GM23338 (cell line): ENCODE data around the gene TTLL8. TPM values are rescaled to one million over a fixed set of nuclear protein-coding genes. Genes with fewer than 3 reads are reported as not detected.

Source experiments
- ATAC-seq: fragments of 200-7000 bp; cut with Tn5 transposase; 3 replicates; pipeline ENCODE4 v1.9.1; 2020
- DNase-seq: peaks from one replicate; pipeline ENCODE4 v3.0.0-alpha.2; 2015; ENCODE audit warnings: low spot score
- H2AFZ ChIP-seq: fragments of 200-600 bp; sonication (generic); 2 replicates; pipeline ENCODE4 v1.8.0; 2016; ENCODE audit warnings: antibody characterized with exemption, mild to moderate bottlenecking, moderate library complexity
- H3F3A ChIP-seq: fragments of 200-600 bp; sonication (generic); replicated peaks from 2 replicates; pipeline ENCODE4 v1.8.0; 2017; ENCODE audit warnings: antibody characterized with exemption, mixed run types, low read depth
- H3K27ac ChIP-seq: fragments of 200-600 bp; sonication (generic); 2 replicates; pipeline ENCODE4 v1.6.1; 2016; ENCODE audit warnings: low read depth
- H3K27me3 ChIP-seq: fragments of 200-600 bp; sonication (generic); 2 replicates; pipeline ENCODE4 v1.8.0; 2016; ENCODE audit warnings: mild to moderate bottlenecking, mixed run types, moderate library complexity; ENCODE audit not compliant: insufficient read depth
- H3K36me3 ChIP-seq: fragments of 200-600 bp; sonication (generic); 2 replicates; pipeline ENCODE4 v1.8.0; 2016; ENCODE audit warnings: mild to moderate bottlenecking; ENCODE audit not compliant: insufficient read depth
- H3K4me1 ChIP-seq: fragments of 200-600 bp; sonication (generic); 2 replicates; pipeline ENCODE4 v1.8.0; 2016; ENCODE audit warnings: mild to moderate bottlenecking, moderate library complexity; ENCODE audit not compliant: insufficient read depth
- H3K4me2 ChIP-seq: fragments of 200-600 bp; sonication (generic); 2 replicates; pipeline ENCODE4 v1.7.1; 2017; ENCODE audit warnings: mixed run types
- H3K4me3 ChIP-seq: fragments of 200-600 bp; sonication (generic); 2 replicates; pipeline ENCODE4 v1.6.1; 2016; ENCODE audit warnings: mixed run types
- H3K79me2 ChIP-seq: fragments of 200-600 bp; sonication (generic); replicated peaks from 2 replicates; pipeline ENCODE4 v1.8.0; 2017; ENCODE audit warnings: mild to moderate bottlenecking; ENCODE audit not compliant: insufficient read depth
- H3K9me2 ChIP-seq: fragments of 200-600 bp; sonication (generic); 2 replicates; pipeline ENCODE4 v1.8.0; 2017; ENCODE audit not compliant: insufficient read depth
- H4K20me1 ChIP-seq: fragments of 200-600 bp; sonication (generic); replicated peaks from 2 replicates; pipeline ENCODE4 v1.8.0; 2017; ENCODE audit warnings: mild to moderate bottlenecking; ENCODE audit not compliant: insufficient read depth
- H3K27ac Mint-ChIP-seq: 2 replicates; pipeline ENCODE4 v1.8.0; 2020; ENCODE audit warnings: inconsistent platforms, mild to moderate bottlenecking, moderate library complexity, mixed read lengths
- H3K27me3 Mint-ChIP-seq: 3 replicates; pipeline ENCODE4 v1.8.0; 2022; ENCODE audit warnings: low read depth, mild to moderate bottlenecking, moderate library complexity, mixed read lengths, inconsistent platforms; ENCODE audit not compliant: insufficient read depth, poor library complexity
- H3K36me3 Mint-ChIP-seq: 3 replicates; pipeline ENCODE4 v1.8.0; 2021; ENCODE audit warnings: low read depth, mild to moderate bottlenecking, inconsistent platforms, moderate library complexity, mixed read lengths
- H3K4me1 Mint-ChIP-seq: 3 replicates; pipeline ENCODE4 v1.8.0; 2020; ENCODE audit warnings: mild to moderate bottlenecking, inconsistent platforms, mixed read lengths
- H3K4me3 Mint-ChIP-seq: 3 replicates; pipeline ENCODE4 v1.8.0; 2021; ENCODE audit warnings: moderate library complexity, mild to moderate bottlenecking, inconsistent platforms, mixed read lengths
- H3K9me3 Mint-ChIP-seq: 3 replicates; pipeline ENCODE4 v1.8.0; 2020; ENCODE audit warnings: moderate library complexity, mild to moderate bottlenecking, inconsistent platforms, mixed read lengths
- CREB1 ChIP-seq: fragments of 250-450 bp; sonication (Bioruptor Pico); IDR thresholded peaks from 2 replicates; pipeline ENCODE4 v1.5.0; 2020; ENCODE audit warnings: low read depth, mild to moderate bottlenecking, moderate library complexity
- EZH2 ChIP-seq: fragments of 200-600 bp; sonication (generic); IDR thresholded peaks from one replicate; pipeline ENCODE4 v1.8.0; 2017; ENCODE audit warnings: antibody characterized with exemption, mild to moderate bottlenecking, low read depth; ENCODE audit not compliant: unreplicated experiment
- JUNB ChIP-seq: IDR thresholded peaks from one replicate; pipeline ENCODE4 v1.6.1; 2016; ENCODE audit warnings: antibody characterized with exemption; ENCODE audit not compliant: unreplicated experiment
- ZNF114 ChIP-seq: fragments of 250-450 bp; sonication (Bioruptor Pico); IDR thresholded peaks from 2 replicates; pipeline ENCODE4 v1.5.0; 2020; ENCODE audit warnings: mild to moderate bottlenecking, moderate library complexity
- polyA plus RNA-seq: library from polyadenylated mRNA; unstranded; fragments of >200 nt; fragmentation: Nextera tagmentation; extraction: Ambion mirVana; gene quantifications from 2 replicates; pipeline ENCODE4 v1.2.1, GENCODE V29; 2016
- total RNA-seq: library from RNA; depleted of rRNA; stranded (reverse); fragments of >200 nt; shearing (Covaris generic); gene quantifications from 2 replicates; pipeline ENCODE4 v1.2.3, GENCODE V29; 2014
- TF ChIP-seq, protein P1 (sequence below), 2 experiments: fragments of 200-600 bp in 1 of 2; sonication (generic) in 1 of 2; conservative IDR thresholded peaks; 2 replicates each; pipeline versions ENCODE4 v1.5.1 to v1.6.1; 2016 to 2017; ENCODE audit warnings: antibody characterized with exemption in 2 of 2, low read depth in 2 of 2, mild to moderate bottlenecking in 2 of 2, moderate library complexity in 1 of 2
- TF ChIP-seq, protein P2 (sequence below): IDR thresholded peaks from 2 replicates; pipeline ENCODE4 v1.6.1; 2016; ENCODE audit warnings: antibody characterized with exemption
- TF ChIP-seq, protein P3 (sequence below): fragments of 250-450 bp; sonication (Bioruptor Pico); IDR thresholded peaks from 2 replicates; pipeline ENCODE4 v1.5.0; 2020; ENCODE audit warnings: mild to moderate bottlenecking, moderate library complexity
- TF ChIP-seq, protein P4 (sequence below): IDR thresholded peaks from one replicate; pipeline ENCODE4 v1.6.1; 2018; ENCODE audit warnings: antibody characterized with exemption; ENCODE audit not compliant: unreplicated experiment

TTLL8 gene
- total and polyA plus RNA-seq, 2 experiments from 2014 or later, result not detected

DNA sequence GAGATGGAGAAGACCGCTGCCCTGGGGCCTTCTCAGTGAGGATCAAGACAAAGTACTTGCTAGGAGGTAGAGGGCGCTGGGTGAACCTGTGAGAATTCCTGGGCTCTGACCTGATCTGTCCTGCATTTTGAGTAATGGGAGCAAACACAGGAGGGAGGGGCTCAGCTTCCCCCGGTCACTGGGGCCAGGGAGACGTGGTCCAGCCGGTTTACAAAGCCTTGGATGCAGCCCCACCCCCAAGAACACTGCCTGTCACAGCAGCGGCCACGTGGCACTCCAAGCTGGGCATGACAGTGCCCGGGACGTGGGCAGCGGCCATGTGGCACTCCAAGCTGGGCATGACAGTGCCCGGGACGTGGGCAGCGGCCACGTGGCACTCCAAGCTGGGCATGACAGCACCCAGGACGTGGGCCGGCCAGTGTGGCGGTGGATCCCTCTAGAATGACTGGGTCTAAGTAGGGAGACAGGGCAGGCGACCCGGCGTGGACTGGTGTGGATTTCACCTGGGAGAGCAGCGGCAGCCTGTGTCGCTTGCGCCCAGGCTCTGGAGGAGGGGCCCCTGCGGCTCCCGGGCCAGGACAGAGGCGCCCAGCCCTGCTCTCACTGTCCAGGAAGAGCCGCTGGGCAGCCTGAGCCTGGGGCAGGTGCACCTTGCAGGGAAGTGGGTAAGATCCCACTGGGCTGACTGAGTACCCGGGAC, 2.5 kb upstream of the TTLL8 start:
- Histone ChIP-seq H3K4me2 (no peak overlapping the region), H2AFZ (no peak overlapping the region; the same call in 1 of the 2 replicates), H4K20me1 (no peaks in the 10 kb centered on the region), H3K4me3 (no peak overlapping the region), H3K27me3 (peaks cover 17% of the 10 kb centered on the region), H3K27ac (no peak overlapping the region), H3K79me2 (no peaks in the 10 kb centered on the region), H3K9me2 (no peaks in the 10 kb centered on the region), H3K4me1 (peaks cover 5% of the 10 kb centered on the region), H3F3A (0 out of 2 replicates have a peak, but pooled peaks cover 3% of the 10 kb centered on the region), H3K36me3 (no peaks in the 10 kb centered on the region)
- TF ChIP-seq, protein P1, sequence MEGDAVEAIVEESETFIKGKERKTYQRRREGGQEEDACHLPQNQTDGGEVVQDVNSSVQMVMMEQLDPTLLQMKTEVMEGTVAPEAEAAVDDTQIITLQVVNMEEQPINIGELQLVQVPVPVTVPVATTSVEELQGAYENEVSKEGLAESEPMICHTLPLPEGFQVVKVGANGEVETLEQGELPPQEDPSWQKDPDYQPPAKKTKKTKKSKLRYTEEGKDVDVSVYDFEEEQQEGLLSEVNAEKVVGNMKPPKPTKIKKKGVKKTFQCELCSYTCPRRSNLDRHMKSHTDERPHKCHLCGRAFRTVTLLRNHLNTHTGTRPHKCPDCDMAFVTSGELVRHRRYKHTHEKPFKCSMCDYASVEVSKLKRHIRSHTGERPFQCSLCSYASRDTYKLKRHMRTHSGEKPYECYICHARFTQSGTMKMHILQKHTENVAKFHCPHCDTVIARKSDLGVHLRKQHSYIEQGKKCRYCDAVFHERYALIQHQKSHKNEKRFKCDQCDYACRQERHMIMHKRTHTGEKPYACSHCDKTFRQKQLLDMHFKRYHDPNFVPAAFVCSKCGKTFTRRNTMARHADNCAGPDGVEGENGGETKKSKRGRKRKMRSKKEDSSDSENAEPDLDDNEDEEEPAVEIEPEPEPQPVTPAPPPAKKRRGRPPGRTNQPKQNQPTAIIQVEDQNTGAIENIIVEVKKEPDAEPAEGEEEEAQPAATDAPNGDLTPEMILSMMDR (conservative IDR thresholded peaks at IDR 0.05; ENCODE audit: low read depth in 2 of 2), result peak in 1 of 2 experiments; percentile 37; a peak in 3 of 4 replicates
- TF ChIP-seq JUNB (no peak), CREB1 (CRISPR knock-in tag) (no peak)
- peaks cover 11% of the 10 kb centered on the region for H3K4me1 Mint-ChIP-seq
- no peaks in the 10 kb centered on the region for H3K9me3 Mint-ChIP-seq
- H3K4me3 Mint-ChIP-seq, result no peak overlapping the region
- H3K27me3 Mint-ChIP-seq, result peaks cover 17% of the 10 kb centered on the region
- no peaks in the 10 kb centered on the region for H3K36me3 Mint-ChIP-seq
- DNase-seq, result peak; percentile 47
- no peak overlapping the region for H3K27ac Mint-ChIP-seq
- ATAC-seq, result peak; percentile 20

DNA sequence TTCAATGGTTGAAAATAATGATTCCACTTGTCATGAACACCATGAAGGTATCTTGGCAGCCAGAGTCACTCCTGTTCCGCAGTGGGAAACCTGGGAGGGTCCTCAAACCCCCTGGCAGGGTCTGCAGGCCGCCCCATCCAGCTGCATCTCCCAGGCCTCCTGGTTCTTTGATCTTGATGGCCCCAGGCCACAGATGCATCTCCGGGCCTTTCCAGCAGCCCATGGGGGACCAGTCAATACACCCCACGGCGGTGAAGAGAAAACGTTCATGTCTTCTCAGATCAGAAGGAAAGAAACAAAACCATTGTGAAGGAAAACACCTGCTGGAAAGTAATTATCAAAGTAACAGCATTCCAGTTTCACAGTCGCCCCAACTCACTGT, 1.8 kb upstream of the TTLL8 start:
- DNase-seq, result no peak
- no peak overlapping the region for H3K27ac Mint-ChIP-seq
- Histone ChIP-seq H3K36me3 (no peaks in the 10 kb centered on the region), H3K27me3 (peaks cover 17% of the 10 kb centered on the region), H3K79me2 (no peaks in the 10 kb centered on the region), H3F3A (0 out of 2 replicates have a peak, but pooled peaks cover 3% of the 10 kb centered on the region), H2AFZ (no peak overlapping the region; the same call in 1 of the 2 replicates), H3K9me2 (no peaks in the 10 kb centered on the region), H3K27ac (no peak overlapping the region), H3K4me2 (peak overlapping the region; percentile 89), H4K20me1 (no peaks in the 10 kb centered on the region), H3K4me1 (peaks cover 5% of the 10 kb centered on the region), H3K4me3 (peak overlapping the region; percentile 69; the same call in 1 of the 2 replicates)
- peaks cover 18% of the 10 kb centered on the region for H3K27me3 Mint-ChIP-seq
- no peak for ATAC-seq
- H3K4me1 Mint-ChIP-seq, result peaks cover 11% of the 10 kb centered on the region
- no peaks in the 10 kb centered on the region for H3K9me3 Mint-ChIP-seq
- H3K4me3 Mint-ChIP-seq, result peak overlapping the region; percentile 75
- H3K36me3 Mint-ChIP-seq, result no peaks in the 10 kb centered on the region
- TF ChIP-seq, protein P2, sequence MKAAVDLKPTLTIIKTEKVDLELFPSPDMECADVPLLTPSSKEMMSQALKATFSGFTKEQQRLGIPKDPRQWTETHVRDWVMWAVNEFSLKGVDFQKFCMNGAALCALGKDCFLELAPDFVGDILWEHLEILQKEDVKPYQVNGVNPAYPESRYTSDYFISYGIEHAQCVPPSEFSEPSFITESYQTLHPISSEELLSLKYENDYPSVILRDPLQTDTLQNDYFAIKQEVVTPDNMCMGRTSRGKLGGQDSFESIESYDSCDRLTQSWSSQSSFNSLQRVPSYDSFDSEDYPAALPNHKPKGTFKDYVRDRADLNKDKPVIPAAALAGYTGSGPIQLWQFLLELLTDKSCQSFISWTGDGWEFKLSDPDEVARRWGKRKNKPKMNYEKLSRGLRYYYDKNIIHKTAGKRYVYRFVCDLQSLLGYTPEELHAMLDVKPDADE, result no peak
- TF ChIP-seq ZNF114 (CRISPR knock-in tag) (no peak), EZH2 (no peak)
- TF ChIP-seq, protein P3, sequence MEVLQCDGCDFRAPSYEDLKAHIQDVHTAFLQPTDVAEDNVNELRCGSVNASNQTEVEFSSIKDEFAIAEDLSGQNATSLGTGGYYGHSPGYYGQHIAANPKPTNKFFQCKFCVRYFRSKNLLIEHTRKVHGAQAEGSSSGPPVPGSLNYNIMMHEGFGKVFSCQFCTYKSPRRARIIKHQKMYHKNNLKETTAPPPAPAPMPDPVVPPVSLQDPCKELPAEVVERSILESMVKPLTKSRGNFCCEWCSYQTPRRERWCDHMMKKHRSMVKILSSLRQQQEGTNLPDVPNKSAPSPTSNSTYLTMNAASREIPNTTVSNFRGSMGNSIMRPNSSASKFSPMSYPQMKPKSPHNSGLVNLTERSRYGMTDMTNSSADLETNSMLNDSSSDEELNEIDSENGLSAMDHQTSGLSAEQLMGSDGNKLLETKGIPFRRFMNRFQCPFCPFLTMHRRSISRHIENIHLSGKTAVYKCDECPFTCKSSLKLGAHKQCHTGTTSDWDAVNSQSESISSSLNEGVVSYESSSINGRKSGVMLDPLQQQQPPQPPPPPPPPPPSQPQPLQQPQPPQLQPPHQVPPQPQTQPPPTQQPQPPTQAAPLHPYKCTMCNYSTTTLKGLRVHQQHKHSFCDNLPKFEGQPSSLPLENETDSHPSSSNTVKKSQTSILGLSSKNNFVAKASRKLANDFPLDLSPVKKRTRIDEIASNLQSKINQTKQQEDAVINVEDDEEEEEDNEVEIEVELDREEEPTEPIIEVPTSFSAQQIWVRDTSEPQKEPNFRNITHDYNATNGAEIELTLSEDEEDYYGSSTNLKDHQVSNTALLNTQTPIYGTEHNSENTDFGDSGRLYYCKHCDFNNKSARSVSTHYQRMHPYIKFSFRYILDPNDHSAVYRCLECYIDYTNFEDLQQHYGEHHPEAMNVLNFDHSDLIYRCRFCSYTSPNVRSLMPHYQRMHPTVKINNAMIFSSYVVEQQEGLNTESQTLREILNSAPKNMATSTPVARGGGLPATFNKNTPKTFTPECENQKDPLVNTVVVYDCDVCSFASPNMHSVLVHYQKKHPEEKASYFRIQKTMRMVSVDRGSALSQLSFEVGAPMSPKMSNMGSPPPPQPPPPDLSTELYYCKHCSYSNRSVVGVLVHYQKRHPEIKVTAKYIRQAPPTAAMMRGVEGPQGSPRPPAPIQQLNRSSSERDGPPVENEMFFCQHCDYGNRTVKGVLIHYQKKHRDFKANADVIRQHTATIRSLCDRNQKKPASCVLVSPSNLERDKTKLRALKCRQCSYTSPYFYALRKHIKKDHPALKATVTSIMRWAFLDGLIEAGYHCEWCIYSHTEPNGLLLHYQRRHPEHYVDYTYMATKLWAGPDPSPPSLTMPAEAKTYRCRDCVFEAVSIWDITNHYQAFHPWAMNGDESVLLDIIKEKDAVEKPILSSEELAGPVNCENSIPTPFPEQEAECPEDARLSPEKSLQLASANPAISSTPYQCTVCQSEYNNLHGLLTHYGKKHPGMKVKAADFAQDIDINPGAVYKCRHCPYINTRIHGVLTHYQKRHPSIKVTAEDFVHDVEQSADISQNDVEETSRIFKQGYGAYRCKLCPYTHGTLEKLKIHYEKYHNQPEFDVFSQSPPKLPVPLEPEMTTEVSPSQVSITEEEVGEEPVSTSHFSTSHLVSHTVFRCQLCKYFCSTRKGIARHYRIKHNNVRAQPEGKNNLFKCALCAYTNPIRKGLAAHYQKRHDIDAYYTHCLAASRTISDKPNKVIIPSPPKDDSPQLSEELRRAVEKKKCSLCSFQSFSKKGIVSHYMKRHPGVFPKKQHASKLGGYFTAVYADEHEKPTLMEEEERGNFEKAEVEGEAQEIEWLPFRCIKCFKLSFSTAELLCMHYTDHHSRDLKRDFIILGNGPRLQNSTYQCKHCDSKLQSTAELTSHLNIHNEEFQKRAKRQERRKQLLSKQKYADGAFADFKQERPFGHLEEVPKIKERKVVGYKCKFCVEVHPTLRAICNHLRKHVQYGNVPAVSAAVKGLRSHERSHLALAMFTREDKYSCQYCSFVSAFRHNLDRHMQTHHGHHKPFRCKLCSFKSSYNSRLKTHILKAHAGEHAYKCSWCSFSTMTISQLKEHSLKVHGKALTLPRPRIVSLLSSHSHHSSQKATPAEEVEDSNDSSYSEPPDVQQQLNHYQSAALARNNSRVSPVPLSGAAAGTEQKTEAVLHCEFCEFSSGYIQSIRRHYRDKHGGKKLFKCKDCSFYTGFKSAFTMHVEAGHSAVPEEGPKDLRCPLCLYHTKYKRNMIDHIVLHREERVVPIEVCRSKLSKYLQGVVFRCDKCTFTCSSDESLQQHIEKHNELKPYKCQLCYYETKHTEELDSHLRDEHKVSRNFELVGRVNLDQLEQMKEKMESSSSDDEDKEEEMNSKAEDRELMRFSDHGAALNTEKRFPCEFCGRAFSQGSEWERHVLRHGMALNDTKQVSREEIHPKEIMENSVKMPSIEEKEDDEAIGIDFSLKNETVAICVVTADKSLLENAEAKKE (CRISPR knock-in tag), result no peak
- TF ChIP-seq, protein P4, sequence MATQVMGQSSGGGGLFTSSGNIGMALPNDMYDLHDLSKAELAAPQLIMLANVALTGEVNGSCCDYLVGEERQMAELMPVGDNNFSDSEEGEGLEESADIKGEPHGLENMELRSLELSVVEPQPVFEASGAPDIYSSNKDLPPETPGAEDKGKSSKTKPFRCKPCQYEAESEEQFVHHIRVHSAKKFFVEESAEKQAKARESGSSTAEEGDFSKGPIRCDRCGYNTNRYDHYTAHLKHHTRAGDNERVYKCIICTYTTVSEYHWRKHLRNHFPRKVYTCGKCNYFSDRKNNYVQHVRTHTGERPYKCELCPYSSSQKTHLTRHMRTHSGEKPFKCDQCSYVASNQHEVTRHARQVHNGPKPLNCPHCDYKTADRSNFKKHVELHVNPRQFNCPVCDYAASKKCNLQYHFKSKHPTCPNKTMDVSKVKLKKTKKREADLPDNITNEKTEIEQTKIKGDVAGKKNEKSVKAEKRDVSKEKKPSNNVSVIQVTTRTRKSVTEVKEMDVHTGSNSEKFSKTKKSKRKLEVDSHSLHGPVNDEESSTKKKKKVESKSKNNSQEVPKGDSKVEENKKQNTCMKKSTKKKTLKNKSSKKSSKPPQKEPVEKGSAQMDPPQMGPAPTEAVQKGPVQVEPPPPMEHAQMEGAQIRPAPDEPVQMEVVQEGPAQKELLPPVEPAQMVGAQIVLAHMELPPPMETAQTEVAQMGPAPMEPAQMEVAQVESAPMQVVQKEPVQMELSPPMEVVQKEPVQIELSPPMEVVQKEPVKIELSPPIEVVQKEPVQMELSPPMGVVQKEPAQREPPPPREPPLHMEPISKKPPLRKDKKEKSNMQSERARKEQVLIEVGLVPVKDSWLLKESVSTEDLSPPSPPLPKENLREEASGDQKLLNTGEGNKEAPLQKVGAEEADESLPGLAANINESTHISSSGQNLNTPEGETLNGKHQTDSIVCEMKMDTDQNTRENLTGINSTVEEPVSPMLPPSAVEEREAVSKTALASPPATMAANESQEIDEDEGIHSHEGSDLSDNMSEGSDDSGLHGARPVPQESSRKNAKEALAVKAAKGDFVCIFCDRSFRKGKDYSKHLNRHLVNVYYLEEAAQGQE, result no peak
